NCI-H1105 treated with DMSO at 0.1 percent for 48 hours (cell line): ENCODE data around the gene APOBEC3C.
"Not testable (repeated sequence)": the region's sequence is repeated elsewhere in the genome, so short reads cannot be mapped to it uniquely, and the experiment has no call there.

Source experiments
- DNase-seq: peaks from one replicate; lab custom pipeline; 2025; lab: John Stamatoyannopoulos, UW

Gene APOBEC3C

DNA sequence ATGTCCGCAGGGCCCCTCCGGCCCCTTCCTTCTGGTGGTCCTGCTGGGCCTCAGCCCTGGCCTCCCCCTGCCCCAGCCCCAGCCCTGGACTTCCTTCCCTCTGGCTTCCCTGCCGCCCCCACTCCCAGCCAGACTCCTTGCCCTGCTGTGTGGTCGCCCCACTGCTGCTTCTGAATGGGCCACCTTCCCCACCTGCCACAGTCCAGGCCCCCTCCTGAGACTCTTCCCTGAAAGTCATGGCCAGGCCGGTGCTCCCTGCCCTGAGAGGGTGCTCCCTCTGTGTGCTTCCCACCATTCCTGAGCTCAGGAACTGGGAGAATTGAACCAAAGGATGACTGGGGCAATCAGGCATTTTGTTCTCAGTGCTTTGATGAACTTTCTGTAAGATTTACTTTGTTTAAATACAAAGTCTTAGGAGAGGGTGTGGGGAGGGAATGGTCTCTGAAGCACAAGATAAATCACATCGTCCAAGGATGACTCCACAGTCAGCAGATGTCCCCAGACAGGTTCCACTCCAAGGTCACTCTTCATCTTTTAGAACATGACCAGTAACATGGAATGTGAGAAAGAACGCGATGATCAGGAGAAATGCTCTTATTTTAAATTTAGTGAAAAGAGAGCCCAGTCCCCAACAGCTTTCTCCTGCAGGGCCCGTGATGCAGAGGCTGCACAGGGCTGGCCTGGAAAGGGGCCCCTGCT, 7.6 kb downstream of the APOBEC3C start:
- no peak for DNase-seq

DNA sequence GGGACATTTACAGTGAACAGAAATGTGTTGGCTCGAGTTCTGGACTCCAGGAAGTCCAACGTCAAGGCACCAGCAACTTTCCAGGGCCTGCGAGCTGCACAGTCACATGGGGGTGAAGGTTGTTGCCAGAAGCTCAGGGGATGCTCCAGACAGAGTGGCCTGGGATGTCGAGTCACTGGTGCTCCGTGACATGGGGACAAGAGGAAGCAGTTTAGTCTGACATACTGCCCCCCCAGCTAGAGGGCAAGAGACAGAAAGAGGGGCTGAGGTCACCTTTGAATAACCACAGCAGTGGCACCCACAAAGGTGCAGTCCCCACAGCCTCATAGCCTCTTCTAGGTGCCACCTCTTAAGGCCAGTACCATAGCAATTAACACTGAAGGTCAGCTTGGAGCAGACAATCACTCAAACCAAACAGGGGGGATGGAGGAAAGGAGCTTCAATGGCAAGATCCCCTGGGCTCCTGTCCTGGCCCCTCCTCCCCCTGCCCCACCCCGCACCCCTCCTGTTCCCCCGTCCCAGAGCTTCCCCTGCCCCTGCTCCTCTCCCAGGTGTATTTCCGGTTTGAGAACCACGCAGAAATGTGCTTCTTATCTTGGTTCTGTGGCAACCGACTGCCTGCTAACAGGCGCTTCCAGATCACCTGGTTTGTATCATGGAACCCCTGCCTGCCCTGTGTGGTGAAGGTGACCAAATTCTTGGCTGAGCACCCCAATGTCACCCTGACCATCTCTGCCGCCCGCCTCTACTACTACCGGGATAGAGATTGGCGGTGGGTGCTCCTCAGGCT, 10.7 kb downstream of the APOBEC3C start:
- DNase-seq: no peak

DNA sequence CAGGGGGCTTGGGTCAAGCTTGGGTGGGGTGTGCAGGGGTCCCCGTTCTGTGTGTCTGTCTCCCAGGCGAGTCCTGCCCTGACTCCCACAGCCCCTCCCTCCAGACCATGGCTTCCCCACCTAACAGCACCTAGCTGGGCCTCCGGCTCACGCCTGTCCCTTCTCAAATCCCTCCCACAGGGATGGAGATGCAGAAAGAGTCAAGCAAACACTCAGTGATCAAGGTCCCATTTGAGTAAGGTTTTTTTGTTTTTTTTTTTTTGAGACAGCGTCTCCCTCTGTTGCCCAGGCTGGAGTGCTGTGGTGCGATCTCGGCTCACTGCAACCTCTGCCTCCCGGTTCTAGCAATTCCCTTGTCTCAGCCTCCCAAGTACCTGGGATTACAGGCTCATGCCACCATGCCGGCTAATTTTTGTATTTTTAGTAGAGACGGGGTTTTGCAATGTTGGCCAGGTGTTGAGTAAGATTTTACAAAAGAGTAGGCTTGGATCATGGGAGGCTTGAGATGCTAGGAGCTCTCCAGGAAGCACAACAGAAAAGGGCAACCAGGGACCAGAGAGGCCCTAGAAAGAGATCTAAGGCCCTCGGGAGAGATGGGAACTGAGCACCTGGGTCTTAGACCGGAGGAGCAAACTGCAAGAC, 12.6 kb downstream of the APOBEC3C start:
- no peak for DNase-seq

DNA sequence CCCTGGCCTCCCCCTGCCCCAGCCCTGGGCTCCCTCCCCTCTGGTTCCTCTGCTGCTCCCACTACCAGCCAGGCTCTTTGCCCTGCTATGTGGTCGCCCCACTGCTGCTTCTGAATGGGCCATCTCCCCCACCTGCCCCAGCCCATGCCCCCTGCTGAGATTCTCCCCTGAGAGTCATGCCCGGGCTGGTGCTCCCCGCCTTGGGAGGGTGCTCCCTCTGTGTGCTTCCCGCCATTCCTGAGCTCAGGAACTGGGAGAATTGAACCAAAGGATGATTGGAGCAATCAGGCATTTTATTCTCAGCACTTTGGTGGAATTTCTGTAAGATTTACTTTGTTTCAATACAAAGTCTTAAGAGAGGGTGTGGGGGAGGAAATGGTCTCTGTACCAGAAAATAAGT, 13.7 kb downstream of the APOBEC3C start:
- DNase-seq: no peak

DNA sequence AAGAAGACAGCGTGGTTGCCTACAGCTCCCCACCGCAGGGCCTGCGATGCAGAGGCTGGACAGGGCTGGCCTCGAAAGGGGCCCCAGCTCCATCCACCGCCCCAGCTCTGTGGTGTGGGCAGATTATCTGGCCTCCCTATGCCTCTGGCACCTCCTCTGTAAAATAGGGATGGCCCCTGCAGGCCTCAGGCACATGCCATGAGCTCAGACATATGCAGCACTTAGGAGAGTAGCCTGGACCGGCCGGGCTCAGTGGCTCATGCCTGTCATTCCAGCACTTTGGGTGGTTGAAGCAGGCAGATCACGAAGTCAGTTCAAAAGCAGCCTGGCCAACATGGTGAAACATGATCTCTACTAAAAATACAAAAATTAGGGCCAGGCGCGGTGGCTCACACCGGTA, 14.2 kb downstream of the APOBEC3C start:
- no peak for DNase-seq

DNA sequence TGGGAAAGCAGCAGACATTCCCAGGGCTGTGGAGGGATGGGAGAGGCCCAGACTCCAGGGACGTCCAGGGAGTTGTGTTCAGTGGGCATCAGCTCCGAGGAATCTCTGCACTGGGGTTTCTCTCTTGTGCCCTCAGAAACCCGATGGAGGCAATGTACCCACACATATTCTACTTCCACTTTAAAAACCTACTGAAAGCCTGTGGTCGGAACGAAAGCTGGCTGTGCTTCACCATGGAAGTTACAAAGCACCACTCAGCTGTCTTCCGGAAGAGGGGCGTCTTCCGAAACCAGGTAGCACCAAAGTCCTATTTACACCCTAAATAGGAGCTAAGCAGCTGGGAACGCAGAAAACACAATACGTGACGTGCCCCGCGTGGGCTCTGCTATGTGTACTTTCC, 15.2 kb downstream of the APOBEC3C start:
- DNase-seq: no peak

DNA sequence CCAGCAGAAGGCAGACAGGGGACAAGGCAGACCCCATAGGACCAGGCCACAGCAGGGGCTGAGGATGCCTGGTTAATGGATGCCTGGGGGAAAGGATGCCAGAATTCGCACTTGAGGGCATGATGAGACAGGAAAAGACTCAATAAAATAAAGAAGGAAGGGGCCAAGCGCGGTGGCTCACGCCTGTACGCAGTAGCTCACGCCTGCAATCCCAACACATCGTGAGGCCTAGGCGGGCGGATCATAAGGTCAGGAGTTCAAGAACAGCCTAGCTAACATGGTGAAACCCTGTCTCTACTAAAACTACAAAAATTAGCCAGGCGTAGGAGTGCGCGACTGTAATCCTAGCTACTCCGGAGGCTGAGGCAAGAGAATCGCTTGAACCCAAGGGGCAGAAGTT, 16.6 kb downstream of the APOBEC3C start:
- no peak for DNase-seq

DNA sequence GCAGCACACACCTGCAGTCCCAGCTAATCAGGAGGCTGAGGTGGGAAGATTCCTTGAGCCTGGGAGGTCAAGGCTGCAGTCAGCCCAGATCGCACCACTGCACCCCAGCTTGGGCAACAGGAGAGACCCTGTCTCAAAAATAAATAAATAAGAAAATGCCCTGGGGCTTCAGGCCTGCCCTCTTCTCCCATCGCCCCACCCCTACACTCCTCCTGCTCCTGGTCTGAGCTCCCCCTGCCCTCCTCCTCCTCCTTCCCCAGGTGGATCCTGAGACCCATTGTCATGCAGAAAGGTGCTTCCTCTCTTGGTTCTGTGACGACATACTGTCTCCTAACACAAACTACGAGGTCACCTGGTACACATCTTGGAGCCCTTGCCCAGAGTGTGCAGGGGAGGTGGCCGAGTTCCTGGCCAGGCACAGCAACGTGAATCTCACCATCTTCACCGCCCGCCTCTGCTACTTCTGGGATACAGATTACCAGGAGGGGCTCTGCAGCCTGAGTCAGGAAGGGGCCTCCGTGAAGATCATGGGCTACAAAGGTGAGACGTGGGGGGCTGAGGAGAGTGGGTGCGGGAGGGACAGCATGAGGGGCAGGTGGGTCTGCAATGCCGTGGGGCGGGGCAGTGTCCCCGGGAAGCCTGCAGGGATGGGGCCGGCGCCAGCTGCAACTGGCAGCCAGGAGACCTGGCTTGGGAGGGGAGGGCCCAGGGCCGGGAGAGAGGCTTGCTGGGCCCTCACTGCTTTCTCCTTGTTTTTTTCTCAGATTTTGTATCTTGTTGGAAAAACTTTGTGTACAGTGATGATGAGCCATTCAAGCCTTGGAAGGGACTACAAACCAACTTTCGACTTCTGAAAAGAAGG, 17.6 kb downstream of the APOBEC3C start:
- not testable (repeated sequence) for DNase-seq

DNA sequence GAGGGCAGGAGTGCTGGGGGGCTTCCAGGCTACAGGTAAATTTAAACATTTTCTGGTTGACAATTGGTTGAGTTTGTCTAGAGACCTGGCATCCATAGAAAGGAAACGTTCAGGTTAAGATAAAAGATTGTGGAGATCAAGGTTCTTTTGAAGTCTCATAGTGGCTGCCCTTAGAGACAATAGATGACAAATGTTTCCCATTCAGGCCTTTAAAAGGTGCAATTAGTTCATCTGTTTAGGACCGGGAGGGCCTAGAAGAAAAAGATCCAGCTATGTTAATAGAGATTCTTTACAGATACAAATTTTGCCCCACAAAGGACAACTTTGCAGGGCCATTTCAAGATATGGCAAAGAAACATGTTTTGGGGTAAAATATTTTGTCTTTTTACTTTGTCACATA, 23.0 kb downstream of the APOBEC3C start:
- DNase-seq: not testable (repeated sequence)

DNA sequence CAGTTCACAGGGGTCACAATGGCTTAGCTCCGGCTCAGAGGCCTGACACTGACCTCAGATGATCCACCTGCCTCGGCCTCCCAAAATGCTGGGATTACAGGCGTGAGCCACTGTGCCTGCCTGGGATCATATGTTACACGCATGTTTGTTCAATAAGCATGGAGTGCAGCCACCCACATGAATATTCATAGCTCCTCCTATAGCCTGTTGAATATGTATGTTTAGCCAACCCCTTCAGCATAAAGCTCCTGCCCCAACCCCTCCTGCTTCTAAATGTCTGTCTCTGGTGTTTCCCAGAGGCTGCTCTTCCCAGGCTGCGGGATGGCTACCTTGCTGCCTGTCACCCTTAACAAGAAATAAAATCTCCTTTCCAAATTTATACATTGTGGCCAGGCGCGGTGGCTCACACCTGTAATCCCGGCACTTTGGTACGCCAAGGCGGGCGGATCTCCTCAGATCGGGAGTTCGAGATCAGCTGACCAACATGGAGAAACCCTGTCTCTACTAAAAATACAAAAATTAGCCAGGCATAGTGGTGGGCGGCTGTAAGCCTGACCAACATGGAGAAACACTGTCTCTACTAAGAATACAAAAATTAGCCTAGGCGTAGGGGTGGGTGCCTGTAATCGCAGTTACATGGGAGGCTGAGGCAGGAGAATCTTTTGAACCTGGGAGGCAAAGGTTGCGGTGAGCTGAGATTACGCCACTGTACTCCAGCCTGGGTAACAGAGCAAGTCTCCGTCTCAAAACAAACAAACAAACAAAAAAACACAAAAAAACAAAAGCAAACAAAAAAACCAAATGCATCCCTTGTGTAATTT, 25.5 kb downstream of the APOBEC3C start:
- DNase-seq: no peak

DNA sequence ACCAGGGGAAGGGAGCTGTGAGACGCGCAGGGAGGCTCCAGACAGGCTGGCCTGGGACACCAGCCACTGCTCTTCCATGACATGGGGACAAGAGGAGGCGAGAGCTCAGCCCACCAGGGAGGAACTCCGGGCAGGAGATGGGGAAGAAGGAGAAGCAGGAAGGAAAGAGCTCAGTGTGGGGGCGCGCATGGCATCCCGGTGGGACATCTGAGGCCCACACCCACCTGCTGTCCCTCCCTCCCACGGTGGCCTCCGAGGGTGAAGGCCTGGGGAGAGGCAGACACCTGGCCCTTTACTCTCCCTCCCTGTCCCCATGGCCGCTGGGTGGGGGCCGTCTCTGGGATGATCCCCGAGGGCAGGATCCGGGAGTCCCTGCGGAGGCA, 26.1 kb downstream of the APOBEC3C start:
- DNase-seq: not testable (repeated sequence)

DNA sequence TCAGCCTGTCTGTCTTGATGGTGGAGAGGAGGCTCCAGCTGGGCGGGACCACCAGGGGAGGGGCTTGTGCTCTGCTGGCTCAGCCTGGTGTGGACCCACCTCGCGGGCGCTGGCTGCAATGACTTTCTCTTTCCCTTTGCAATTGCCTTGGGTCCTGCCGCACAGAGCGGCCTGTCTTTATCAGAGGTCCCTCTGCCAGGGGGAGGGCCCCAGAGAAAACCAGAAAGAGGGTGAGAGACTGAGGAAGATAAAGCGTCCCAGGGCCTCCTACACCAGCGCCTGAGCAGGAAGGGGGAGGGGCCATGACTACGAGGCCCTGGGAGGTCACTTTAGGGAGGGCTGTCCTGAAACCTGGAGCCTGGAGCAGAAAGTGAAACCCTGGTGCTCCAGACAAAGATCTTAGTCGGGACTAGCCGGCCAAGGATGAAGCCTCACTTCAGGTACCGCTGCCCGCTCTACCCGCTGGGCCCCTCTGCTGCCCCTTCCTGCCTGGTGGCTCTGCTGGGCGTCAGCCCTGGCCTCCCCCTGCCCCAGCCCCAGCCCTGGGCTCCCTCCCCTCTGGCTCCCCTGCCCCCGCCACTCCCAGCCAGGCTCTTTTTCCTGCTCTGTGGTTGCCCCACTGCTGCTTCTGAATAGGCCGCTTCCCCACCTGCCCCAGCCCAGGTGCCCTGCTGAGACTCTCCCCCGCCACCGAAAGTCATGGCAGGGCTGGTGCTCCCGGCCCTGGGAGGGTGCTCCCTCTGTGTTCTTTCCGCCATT, 26.7 kb downstream of the APOBEC3C start, which contains the start of gene APOBEC3F:
Gene APOBEC3F (plus strand): TSS at position 327 of the 759 bp plus-strand sequence. CDS start 97 bp downstream, at position 424.
- DNase-seq: peak; percentile 14

DNA sequence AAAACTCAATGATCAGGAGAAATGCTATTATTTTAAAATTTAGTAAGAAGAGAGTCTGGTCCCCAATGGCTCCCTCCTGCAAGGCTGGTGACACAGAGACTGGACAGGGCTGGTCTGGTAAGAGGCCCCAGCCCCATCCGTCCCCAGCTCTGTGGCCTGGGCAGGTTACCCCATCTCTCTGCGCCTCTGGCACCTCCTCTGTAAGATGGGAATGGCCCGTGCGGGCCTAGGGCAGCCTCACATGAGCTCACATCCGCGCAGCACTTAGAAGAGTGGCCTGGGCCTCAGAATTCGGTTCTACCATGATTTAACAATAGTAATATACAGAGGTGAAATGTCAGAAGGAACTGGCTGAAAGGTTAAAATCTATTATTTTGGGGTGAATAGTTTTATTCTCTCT, 27.9 kb downstream of the APOBEC3C start:
- DNase-seq: no peak

DNA sequence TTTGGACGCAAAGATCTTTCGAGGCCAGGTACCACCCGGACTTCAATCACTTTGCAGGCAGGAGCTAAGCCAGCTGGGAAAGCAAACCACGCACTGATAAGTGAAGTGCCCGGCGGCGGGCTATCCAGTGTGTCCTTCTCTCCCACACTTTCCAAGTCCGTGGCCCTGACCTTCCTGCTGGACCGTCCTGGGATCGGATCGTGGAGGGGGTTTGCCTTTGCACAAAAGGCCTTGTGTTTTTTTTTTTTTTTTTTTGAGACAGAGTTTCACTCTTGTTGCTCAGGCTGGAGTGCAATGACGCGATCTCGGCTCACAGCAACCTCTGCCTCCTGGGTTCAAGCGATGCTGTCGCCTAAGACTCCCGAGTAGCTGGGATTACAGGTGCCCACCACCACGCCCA, 29.0 kb downstream of the APOBEC3C start:
- DNase-seq: not testable (repeated sequence)

DNA sequence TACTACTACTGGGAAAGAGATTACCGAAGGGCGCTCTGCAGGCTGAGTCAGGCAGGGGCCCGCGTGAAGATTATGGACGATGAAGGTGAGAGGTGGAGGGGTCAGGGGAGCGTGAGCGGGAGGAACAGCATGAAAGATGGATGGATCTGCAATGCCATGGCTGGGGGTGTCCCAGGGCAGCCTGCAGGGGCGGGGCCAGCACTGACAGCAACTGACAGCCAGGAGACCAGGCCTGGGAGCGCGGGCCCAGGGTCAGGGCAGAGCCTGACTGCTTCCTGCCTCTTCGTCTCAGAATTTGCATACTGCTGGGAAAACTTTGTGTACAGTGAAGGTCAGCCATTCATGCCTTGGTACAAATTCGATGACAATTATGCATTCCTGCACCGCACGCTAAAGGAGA, 31.1 kb downstream of the APOBEC3C start:
- not testable (repeated sequence) for DNase-seq

DNA sequence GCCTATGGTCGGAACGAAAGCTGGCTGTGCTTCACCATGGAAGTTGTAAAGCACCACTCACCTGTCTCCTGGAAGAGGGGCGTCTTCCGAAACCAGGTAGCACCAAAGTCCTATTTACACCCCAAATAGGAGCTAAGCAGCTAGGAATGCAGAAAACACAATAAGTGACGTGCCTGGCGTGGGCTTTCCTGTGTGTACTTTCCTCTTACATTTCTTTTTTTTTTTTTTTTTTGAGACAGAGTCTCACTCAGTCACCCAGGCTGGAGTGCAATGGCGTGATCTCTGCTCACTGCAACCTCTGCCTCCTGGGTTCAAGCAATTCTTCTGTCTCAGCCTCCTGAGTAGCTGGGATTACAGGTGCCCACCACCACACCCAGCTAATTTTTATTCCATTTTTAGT, 35.4 kb downstream of the APOBEC3C start:
- not testable (repeated sequence) for DNase-seq

DNA sequence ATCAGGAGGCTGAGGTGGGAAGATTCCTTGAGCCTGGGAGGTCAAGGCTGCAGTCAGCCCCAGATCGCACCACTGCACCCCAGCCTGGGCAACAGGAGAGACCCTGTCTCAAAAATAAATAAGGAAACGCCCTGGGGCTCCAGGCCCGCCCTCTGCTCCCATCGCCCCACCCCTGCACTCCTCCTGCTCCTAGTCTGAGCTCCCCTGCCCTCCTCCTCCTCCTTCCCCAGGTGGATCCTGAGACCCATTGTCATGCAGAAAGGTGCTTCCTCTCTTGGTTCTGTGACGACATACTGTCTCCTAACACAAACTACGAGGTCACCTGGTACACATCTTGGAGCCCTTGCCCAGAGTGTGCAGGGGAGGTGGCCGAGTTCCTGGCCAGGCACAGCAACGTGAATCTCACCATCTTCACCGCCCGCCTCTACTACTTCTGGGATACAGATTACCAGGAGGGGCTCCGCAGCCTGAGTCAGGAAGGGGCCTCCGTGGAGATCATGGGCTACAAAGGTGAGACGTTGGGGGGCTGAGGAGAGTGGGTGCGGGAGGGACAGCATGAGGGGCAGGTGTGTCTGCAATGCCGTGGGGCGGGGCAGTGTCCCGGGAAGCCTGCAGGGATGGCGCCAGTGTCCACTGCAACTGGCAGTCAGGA, 37.9 kb downstream of the APOBEC3C start:
- not testable (repeated sequence) for DNase-seq

DNA sequence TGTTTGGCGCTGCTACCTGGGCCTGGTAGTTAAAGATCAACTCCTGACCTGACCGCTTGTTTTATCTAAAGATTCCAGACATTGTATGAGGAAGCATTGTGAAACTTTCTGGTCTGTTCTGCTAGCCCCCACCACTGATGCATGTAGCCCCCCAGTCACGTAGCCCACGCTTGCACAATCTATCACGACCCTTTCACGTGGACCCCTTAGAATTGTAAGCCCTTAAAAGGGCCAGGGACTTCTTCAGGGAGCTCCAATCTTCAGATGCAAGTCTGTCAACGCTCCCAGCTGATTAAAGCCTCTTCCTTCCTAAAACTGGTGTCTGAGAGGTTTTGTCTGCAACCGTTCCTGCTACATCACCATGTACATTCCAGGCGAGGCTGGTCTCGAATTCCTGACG, 41.6 kb downstream of the APOBEC3C start:
- DNase-seq: no peak

DNA sequence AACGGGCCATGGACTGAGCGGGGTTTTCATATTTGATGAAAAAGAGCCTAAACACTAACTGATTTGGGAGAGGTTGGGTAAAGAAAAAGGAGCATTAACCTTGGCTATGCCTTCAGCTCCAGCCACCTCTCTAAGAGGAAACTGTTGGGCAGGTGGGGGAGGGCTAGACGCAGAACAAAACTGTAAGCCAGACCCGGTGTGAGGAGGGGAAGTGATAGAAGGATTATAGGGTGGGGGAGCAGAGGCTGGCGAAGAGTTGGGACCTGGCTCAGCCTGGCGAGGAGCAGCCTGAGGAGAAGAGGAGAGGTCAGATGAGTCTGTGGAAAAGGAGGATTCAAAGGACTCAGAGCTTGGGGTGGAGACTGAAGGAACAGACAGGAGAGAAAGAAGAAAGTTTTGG, 47.2 kb downstream of the APOBEC3C start:
- not testable (repeated sequence) for DNase-seq

DNA sequence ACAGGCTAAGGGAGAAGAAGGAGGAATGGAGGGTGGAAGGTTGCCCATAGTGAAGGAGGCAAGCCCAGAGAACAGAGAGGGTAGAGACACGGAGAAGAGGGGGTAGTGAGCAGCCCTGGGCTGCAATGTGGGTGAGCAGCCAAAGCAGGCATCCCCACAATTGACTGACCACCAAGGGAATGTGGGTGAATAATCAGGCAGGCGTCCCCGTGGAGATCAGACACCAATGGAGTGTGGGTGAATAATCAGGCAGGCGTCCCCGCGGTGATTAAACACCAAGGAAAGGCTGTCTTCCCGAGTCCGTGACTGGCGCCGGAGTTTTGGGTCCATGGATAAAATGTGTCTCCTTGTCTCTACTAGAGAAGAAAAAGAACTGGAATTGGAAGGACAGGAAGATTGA, 47.9 kb downstream of the APOBEC3C start:
- not testable (repeated sequence) for DNase-seq
